ENCODE results near the gene MRPL55.

MRPL55 gene

GRCh38 chr1:228150461-228151179, 41.5 kb upstream of the MRPL55 start:
- H3K27me3 Mint-ChIP-seq = no peaks in the 10 kb centered on the region
- no peaks in the 10 kb centered on the region for H3K9me3 Mint-ChIP-seq
- H3K4me1 Mint-ChIP-seq = peaks cover 8% of the 10 kb centered on the region
- ATAC-seq = no peak
- H3K4me3 Mint-ChIP-seq = no peak overlapping the region
- H3K36me3 Mint-ChIP-seq = no peaks in the 10 kb centered on the region
- no peak overlapping the region for H3K27ac Mint-ChIP-seq

GRCh38 chr1:228150120-228150460, 41.0 kb upstream of the MRPL55 start:
- Mint-ChIP-seq H3K9me3 (no peaks in the 10 kb centered on the region), H3K27ac (no peak overlapping the region), H3K4me3 (no peak overlapping the region), H3K4me1 (peaks cover 6% of the 10 kb centered on the region), H3K27me3 (no peaks in the 10 kb centered on the region), H3K36me3 (no peaks in the 10 kb centered on the region)
- peak; percentile 31 for ATAC-seq

- Mint-ChIP-seq H3K27ac (no peak within 1 kb of the TSS), H3K4me3 (no peak within 1 kb of the TSS), H3K27me3 (no peaks in the 10 kb centered on the region), H3K9me3 (no peaks in the 10 kb centered on the region), H3K36me3 (no peaks in the 10 kb centered on the region), H3K4me1 (peaks cover 5% of the 10 kb centered on the region)
- ATAC-seq = no peak
Observed at GRCh38 chr1:228149406-228150119, 40.5 kb upstream of the MRPL55 start, which contains the start of gene GJC2. Gene GJC2, plus strand, starts transcription at chr1:228149930. Its CDS starts 7,829 bp downstream, at chr1:228157759.

- H3K9me3 Mint-ChIP-seq = no peaks in the 10 kb centered on the region
- no peak overlapping the region for H3K4me3 Mint-ChIP-seq
- H3K27ac Mint-ChIP-seq = no peak overlapping the region
- no peaks in the 10 kb centered on the region for H3K36me3 Mint-ChIP-seq
- peaks cover 10% of the 10 kb centered on the region for H3K4me1 Mint-ChIP-seq
- no peak for ATAC-seq
- no peaks in the 10 kb centered on the region for H3K27me3 Mint-ChIP-seq
Observed at GRCh38 chr1:228148935-228149405, 39.9 kb upstream of the MRPL55 start.

GRCh38 chr1:228148196-228148861, 39.2 kb upstream of the MRPL55 start:
- no peaks in the 10 kb centered on the region for H3K27me3 Mint-ChIP-seq
- H3K36me3 Mint-ChIP-seq = peaks cover 6% of the 10 kb centered on the region
- no peak overlapping the region for H3K27ac Mint-ChIP-seq

GRCh38 chr1:228147768-228148167, 38.7 kb upstream of the MRPL55 start:
- no peak overlapping the region for H3K4me3 Mint-ChIP-seq
- peaks cover 10% of the 10 kb centered on the region for H3K36me3 Mint-ChIP-seq
- no peaks in the 10 kb centered on the region for H3K27me3 Mint-ChIP-seq
- no peak for ATAC-seq
- peaks cover 22% of the 10 kb centered on the region for H3K4me1 Mint-ChIP-seq
- no peak overlapping the region for H3K27ac Mint-ChIP-seq
- H3K9me3 Mint-ChIP-seq = no peaks in the 10 kb centered on the region

More at GRCh38 chr1:228148196-228148861, 39.2 kb upstream of the MRPL55 start:
- no peak overlapping the region for H3K4me3 Mint-ChIP-seq
- H3K4me1 Mint-ChIP-seq = peaks cover 17% of the 10 kb centered on the region
- ATAC-seq = no peak
- no peaks in the 10 kb centered on the region for H3K9me3 Mint-ChIP-seq

- no peaks in the 10 kb centered on the region for H3K27me3 Mint-ChIP-seq
- H3K4me3 Mint-ChIP-seq = no peak overlapping the region
- H3K9me3 Mint-ChIP-seq = no peaks in the 10 kb centered on the region
- no peak for ATAC-seq
- peaks cover 28% of the 10 kb centered on the region for H3K4me1 Mint-ChIP-seq
- H3K27ac Mint-ChIP-seq = no peak overlapping the region
- peaks cover 10% of the 10 kb centered on the region for H3K36me3 Mint-ChIP-seq
Observed at GRCh38 chr1:228147151-228147693, 38.1 kb upstream of the MRPL55 start.

- Mint-ChIP-seq H3K27me3 (no peaks in the 10 kb centered on the region), H3K36me3 (peaks cover 10% of the 10 kb centered on the region), H3K9me3 (no peaks in the 10 kb centered on the region), H3K4me1 (peaks cover 34% of the 10 kb centered on the region), H3K4me3 (no peak overlapping the region), H3K27ac (no peak overlapping the region)
- ATAC-seq = no peak
Observed at GRCh38 chr1:228146417-228147150, 37.5 kb upstream of the MRPL55 start.

GRCh38 chr1:228145463-228146416, 36.6 kb upstream of the MRPL55 start:
- H3K4me3 Mint-ChIP-seq = no peak overlapping the region
- peaks cover 10% of the 10 kb centered on the region for H3K36me3 Mint-ChIP-seq
- no peak overlapping the region for H3K27ac Mint-ChIP-seq
- H3K27me3 Mint-ChIP-seq = no peaks in the 10 kb centered on the region
- H3K4me1 Mint-ChIP-seq = peaks cover 43% of the 10 kb centered on the region
- no peak for ATAC-seq
- no peaks in the 10 kb centered on the region for H3K9me3 Mint-ChIP-seq

GRCh38 chr1:228144993-228145343, 35.9 kb upstream of the MRPL55 start:
- ATAC-seq = no peak
- no peak overlapping the region for H3K27ac Mint-ChIP-seq
- peaks cover 43% of the 10 kb centered on the region for H3K4me1 Mint-ChIP-seq
- H3K36me3 Mint-ChIP-seq = peaks cover 10% of the 10 kb centered on the region
- H3K9me3 Mint-ChIP-seq = no peaks in the 10 kb centered on the region
- no peaks in the 10 kb centered on the region for H3K27me3 Mint-ChIP-seq
- peak overlapping the region; percentile 26 for H3K4me3 Mint-ChIP-seq

- H3K4me3 Mint-ChIP-seq = peak overlapping the region; percentile 26
Observed at GRCh38 chr1:228144193-228144992, 35.3 kb upstream of the MRPL55 start.

GRCh38 chr1:228143480-228144192, 34.5 kb upstream of the MRPL55 start:
- ATAC-seq = no peak
- H3K4me3 Mint-ChIP-seq = no peak overlapping the region
- peak overlapping the region; percentile 17 for H3K27ac Mint-ChIP-seq
- H3K36me3 Mint-ChIP-seq = peaks cover 10% of the 10 kb centered on the region
- no peaks in the 10 kb centered on the region for H3K27me3 Mint-ChIP-seq
- no peaks in the 10 kb centered on the region for H3K9me3 Mint-ChIP-seq
- peaks cover 47% of the 10 kb centered on the region for H3K4me1 Mint-ChIP-seq

More at GRCh38 chr1:228144193-228144992, 35.3 kb upstream of the MRPL55 start:
- no peaks in the 10 kb centered on the region for H3K9me3 Mint-ChIP-seq
- ATAC-seq = no peak
- H3K4me1 Mint-ChIP-seq = peaks cover 43% of the 10 kb centered on the region
- no peak overlapping the region for H3K27ac Mint-ChIP-seq
- H3K27me3 Mint-ChIP-seq = no peaks in the 10 kb centered on the region
- peaks cover 10% of the 10 kb centered on the region for H3K36me3 Mint-ChIP-seq

GRCh38 chr1:228142701-228143136, 33.6 kb upstream of the MRPL55 start:
- H3K27me3 Mint-ChIP-seq = no peaks in the 10 kb centered on the region
- no peak for ATAC-seq
- peak overlapping the region; percentile 17 for H3K27ac Mint-ChIP-seq
- H3K36me3 Mint-ChIP-seq = peaks cover 10% of the 10 kb centered on the region
- peaks cover 55% of the 10 kb centered on the region for H3K4me1 Mint-ChIP-seq
- peak overlapping the region; percentile 71 for H3K4me3 Mint-ChIP-seq
- no peaks in the 10 kb centered on the region for H3K9me3 Mint-ChIP-seq
